Mesenchymal stem cell (in vitro differentiated cells and primary cell): ENCODE results near the gene NDUFA13.
A peak's percentile ranks its signal among the peaks of the same experiment; 100 is the strongest.

Experiments used
- DNase-seq: peaks from one replicate; pipeline ENCODE4 v3.0.0-alpha.2; 2013
- H2AFZ ChIP-seq: one replicate; pipeline ENCODE4 v1.6.1; 2013; ENCODE audit warnings: low read depth, mild to moderate bottlenecking, control low read depth, inconsistent platforms, low read length, moderate library complexity
- H2AK5ac ChIP-seq: 2 replicates; pipeline ENCODE4 v1.6.1; 2013; ENCODE audit warnings: low read length, moderate library complexity, mild to moderate bottlenecking, inconsistent platforms; ENCODE audit not compliant: severe bottlenecking
- H2BK120ac ChIP-seq: one replicate; pipeline ENCODE4 v1.6.1; 2013; ENCODE audit warnings: low read depth, mild to moderate bottlenecking, inconsistent platforms, low read length, moderate library complexity
- H2BK12ac ChIP-seq, 2 experiments: one replicate each; pipeline ENCODE4 v1.6.1; 2013; ENCODE audit warnings: inconsistent platforms in 2 of 2, low read length in 2 of 2, mild to moderate bottlenecking in 2 of 2, moderate library complexity in 2 of 2, control low read depth in 1 of 2
- H2BK15ac ChIP-seq: one replicate; pipeline ENCODE4 v1.6.1; 2013; ENCODE audit warnings: mild to moderate bottlenecking, low read depth, inconsistent platforms; ENCODE audit not compliant: poor library complexity, severe bottlenecking
- H2BK5ac ChIP-seq: 2 replicates; pipeline ENCODE4 v1.6.1; 2013; ENCODE audit warnings: low read depth, mild to moderate bottlenecking, low read length, control low read depth, inconsistent platforms; ENCODE audit not compliant: poor library complexity, severe bottlenecking
- H3K14ac ChIP-seq, 2 experiments: one replicate each; pipeline ENCODE4 v1.6.1; 2013; ENCODE audit warnings: inconsistent platforms in 2 of 2, low read length in 2 of 2, control low read depth in 1 of 2, mild to moderate bottlenecking in 1 of 2, moderate library complexity in 1 of 2
- H3K18ac ChIP-seq, 2 experiments: one replicate each; pipeline ENCODE4 v1.6.1; 2013; ENCODE audit warnings: inconsistent platforms in 2 of 2, low read length in 2 of 2, control low read depth in 1 of 2, low read depth in 1 of 2, mild to moderate bottlenecking in 1 of 2
- H3K23ac ChIP-seq, 2 experiments: one replicate each; pipeline ENCODE4 v1.6.1; 2013; ENCODE audit warnings: inconsistent platforms in 2 of 2, low read length in 2 of 2, mild to moderate bottlenecking in 2 of 2, moderate library complexity in 2 of 2, control low read depth in 1 of 2
- H3K27ac ChIP-seq: 2 replicates; pipeline ENCODE4 v1.5.1; 2013; ENCODE audit warnings: mild to moderate bottlenecking, moderate library complexity, low read length, control low read depth, inconsistent platforms; ENCODE audit not compliant: poor library complexity, severe bottlenecking
- H3K27me3 ChIP-seq, 2 experiments: 2 replicates each; pipeline versions ENCODE4 v1.6.1 to v1.7.0; 2013; ENCODE audit warnings: low read length in 2 of 2, mild to moderate bottlenecking in 2 of 2, moderate library complexity in 2 of 2, control low read depth in 1 of 2, inconsistent platforms in 1 of 2; ENCODE audit not compliant: control insufficient read depth in 1 of 2, insufficient read depth in 1 of 2
- H3K36me3 ChIP-seq, 2 experiments: 2 replicates each; pipeline versions ENCODE4 v1.6.1 to v1.7.0; 2013; ENCODE audit warnings: low read length in 2 of 2, control low read depth in 1 of 2, inconsistent platforms in 1 of 2, low read depth in 1 of 2, mild to moderate bottlenecking in 1 of 2; ENCODE audit not compliant: insufficient read depth in 2 of 2, control insufficient read depth in 1 of 2
- H3K4ac ChIP-seq, 2 experiments: one replicate each; pipeline ENCODE4 v1.6.1; 2013; ENCODE audit warnings: inconsistent platforms in 2 of 2, low read length in 2 of 2, mild to moderate bottlenecking in 2 of 2, moderate library complexity in 2 of 2, control low read depth in 1 of 2, low read depth in 1 of 2
- H3K4me1 ChIP-seq: 2 replicates; pipeline ENCODE4 v1.6.1; 2013; ENCODE audit warnings: low read depth, low read length, control low read depth; ENCODE audit not compliant: control insufficient read depth, insufficient read depth
- H3K4me2 ChIP-seq: 2 replicates; pipeline ENCODE4 v1.6.1; 2013; ENCODE audit warnings: low read length, mild to moderate bottlenecking, inconsistent platforms; ENCODE audit not compliant: poor library complexity, severe bottlenecking
- H3K4me3 ChIP-seq, 2 experiments: 2 replicates each; pipeline versions ENCODE4 v1.5.1 to v1.7.0; 2013; ENCODE audit warnings: low read length in 2 of 2, mild to moderate bottlenecking in 2 of 2, control low read depth in 1 of 2, low read depth in 1 of 2; ENCODE audit not compliant: insufficient read depth in 1 of 2
- H3K79me1 ChIP-seq: replicated peaks from 2 replicates; pipeline ENCODE4 v1.6.1; 2013; ENCODE audit warnings: mild to moderate bottlenecking, control low read depth, low read length, inconsistent platforms; ENCODE audit not compliant: poor library complexity, severe bottlenecking
- H3K9ac ChIP-seq: 2 replicates; pipeline ENCODE4 v1.7.0; 2013; ENCODE audit warnings: mild to moderate bottlenecking, low read length, moderate library complexity
- H3K9me3 ChIP-seq: 2 replicates; pipeline ENCODE4 v1.7.0; 2013; ENCODE audit warnings: mild to moderate bottlenecking, low read length; ENCODE audit not compliant: control insufficient read depth
- H4K8ac ChIP-seq: one replicate; pipeline ENCODE4 v1.6.1; 2013; ENCODE audit warnings: inconsistent platforms, mild to moderate bottlenecking, low read length, moderate library complexity
- H4K91ac ChIP-seq: one replicate; pipeline ENCODE4 v1.6.1; 2013; ENCODE audit warnings: mild to moderate bottlenecking, low read length, inconsistent platforms
- WGBS: methylation state at CpG from one replicate; pipeline ENCODE4 v1.1.7; 2013; ENCODE audit warnings: mixed read lengths; 5-methylcytosine and 5-hydroxymethylcytosine counted together

Gene NDUFA13

GRCh38 chr19:19549804-19550464 is 33.9 kb downstream of the NDUFA13 start:
- Histone ChIP-seq H2BK12ac (no peak overlapping the region), H3K18ac (no peak overlapping the region), H2BK5ac (no peak overlapping the region), H3K23ac (no peak overlapping the region), H3K4me1 (peaks cover 19% of the 10 kb centered on the region), H3K79me1 (no peaks in the 10 kb centered on the region), H3K27me3 (peaks cover 0 to 55% of the 10 kb centered on the region in 2 experiments), H3K14ac (peak overlapping the region in 1 of 2 experiments; percentile 24), H3K4ac (no peak overlapping the region), H3K9me3 (no peaks in the 10 kb centered on the region), H4K91ac (no peak overlapping the region), H2AK5ac (no peak overlapping the region), H3K36me3 (peaks cover 0 to under 1% of the 10 kb centered on the region in 2 experiments), H3K4me3 (no peak overlapping the region), H2AFZ (no peak overlapping the region), H3K27ac (no peak overlapping the region), H3K9ac (no peak overlapping the region), H2BK15ac (no peak overlapping the region), H4K8ac (no peak overlapping the region), H2BK120ac (no peak overlapping the region), H3K4me2 (no peak overlapping the region)
- no peak for DNase-seq
- WGBS = 79% methylated on average over 23 of the region's 23 CpGs

GRCh38 chr19:19550485-19550929 is 34.5 kb downstream of the NDUFA13 start:
- H3K9ac ChIP-seq = no peak overlapping the region
- H3K18ac ChIP-seq = no peak overlapping the region
- H3K9me3 ChIP-seq = no peaks in the 10 kb centered on the region
- no peak overlapping the region for H3K4ac ChIP-seq
- peaks cover 0 to 55% of the 10 kb centered on the region in 2 experiments for H3K27me3 ChIP-seq
- no peak overlapping the region for H2AK5ac ChIP-seq
- no peak overlapping the region for H2AFZ ChIP-seq
- H2BK15ac ChIP-seq = no peak overlapping the region
- H2BK12ac ChIP-seq = no peak overlapping the region
- WGBS = 69% methylated on average over 8 of the region's 8 CpGs
- no peak overlapping the region for H4K8ac ChIP-seq
- no peak overlapping the region for H3K14ac ChIP-seq
- H3K27ac ChIP-seq = no peak overlapping the region
- peaks cover 19% of the 10 kb centered on the region for H3K4me1 ChIP-seq
- H4K91ac ChIP-seq = no peak overlapping the region
- no peak overlapping the region for H3K4me3 ChIP-seq
- H2BK120ac ChIP-seq = no peak overlapping the region
- H3K36me3 ChIP-seq = no peaks in the 10 kb centered on the region
- no peak overlapping the region for H3K4me2 ChIP-seq
- H3K79me1 ChIP-seq = no peaks in the 10 kb centered on the region
- H3K23ac ChIP-seq = no peak overlapping the region
- H2BK5ac ChIP-seq = no peak overlapping the region
- no peak for DNase-seq

- Histone ChIP-seq H2BK12ac (no peak overlapping the region), H2BK120ac (no peak overlapping the region), H3K4me2 (no peak overlapping the region), H3K14ac (no peak overlapping the region), H2AFZ (no peak overlapping the region), H3K9me3 (no peaks in the 10 kb centered on the region), H3K36me3 (no peaks in the 10 kb centered on the region), H2BK5ac (no peak overlapping the region), H4K8ac (no peak overlapping the region), H3K23ac (no peak overlapping the region), H3K4me1 (peaks cover 19% of the 10 kb centered on the region), H3K18ac (no peak overlapping the region), H3K4me3 (no peak overlapping the region), H3K9ac (no peak overlapping the region), H3K4ac (no peak overlapping the region), H2AK5ac (no peak overlapping the region), H3K27ac (no peak overlapping the region), H3K27me3 (peaks cover 0 to 53% of the 10 kb centered on the region in 2 experiments), H2BK15ac (no peak overlapping the region), H3K79me1 (no peaks in the 10 kb centered on the region), H4K91ac (no peak overlapping the region)
- 86% methylated on average over 10 of the region's 10 CpGs for WGBS
- DNase-seq = no peak
These were observed 35.2 kb downstream of the NDUFA13 start for GRCh38 chr19:19550972-19551852.

GRCh38 chr19:19551853-19552192 is 35.8 kb downstream of the NDUFA13 start:
- H3K23ac ChIP-seq = no peak overlapping the region
- peaks cover 0 to 46% of the 10 kb centered on the region in 2 experiments for H3K27me3 ChIP-seq
- H3K4me2 ChIP-seq = no peak overlapping the region
- H3K9me3 ChIP-seq = no peaks in the 10 kb centered on the region
- H2BK120ac ChIP-seq = no peak overlapping the region
- no peak overlapping the region for H2BK12ac ChIP-seq
- no peak overlapping the region for H4K8ac ChIP-seq
- no peak overlapping the region for H3K4me3 ChIP-seq
- no peak overlapping the region for H2AK5ac ChIP-seq
- H3K4ac ChIP-seq = no peak overlapping the region
- no peak overlapping the region for H3K9ac ChIP-seq
- no peak for DNase-seq
- no peak overlapping the region for H2AFZ ChIP-seq
- no peak overlapping the region for H3K18ac ChIP-seq
- H3K4me1 ChIP-seq = peaks cover 19% of the 10 kb centered on the region
- H3K14ac ChIP-seq = no peak overlapping the region
- no peaks in the 10 kb centered on the region for H3K36me3 ChIP-seq
- no peak overlapping the region for H2BK5ac ChIP-seq
- no peak overlapping the region for H2BK15ac ChIP-seq
- 85% methylated on average over 14 of the region's 14 CpGs for WGBS
- H3K79me1 ChIP-seq = no peaks in the 10 kb centered on the region
- H4K91ac ChIP-seq = no peak overlapping the region
- H3K27ac ChIP-seq = no peak overlapping the region
